ENCODE data around the gene LRFN3.

The LRFN3 gene

GRCh38 chr19:35913589-35913988, 22.6 kb upstream of the LRFN3 start:
- H3K4me3 ChIP-seq (ENCODE audit: control insufficient read depth, low read depth, low read length) = no peak overlapping the region
- peak; percentile 33 for DNase-seq (ENCODE audit: low read depth)
- no peak for TF ChIP-seq CTCF (conservative IDR thresholded peaks at IDR 0.05; ENCODE audit: control insufficient read depth, insufficient read depth, low read depth, low read length)

- no peak overlapping the region for H3K4me3 ChIP-seq (ENCODE audit: control insufficient read depth, low read depth, low read length)
- no peak for TF ChIP-seq CTCF (conservative IDR thresholded peaks at IDR 0.05; ENCODE audit: control insufficient read depth, insufficient read depth, low read depth, low read length)
- no peak for DNase-seq (ENCODE audit: low read depth)
These were observed 20.7 kb upstream of the LRFN3 start for GRCh38 chr19:35915443-35915842.

- H3K4me3 ChIP-seq (ENCODE audit: control insufficient read depth, low read depth, low read length) = no peak overlapping the region
- TF ChIP-seq CTCF (conservative IDR thresholded peaks at IDR 0.05; ENCODE audit: control insufficient read depth, insufficient read depth, low read depth, low read length) = no peak
- no peak for DNase-seq (ENCODE audit: low read depth)
These were observed 16.9 kb upstream of the LRFN3 start for GRCh38 chr19:35919306-35919705.

- H3K4me3 ChIP-seq (ENCODE audit: control insufficient read depth, low read depth, low read length) = no peak overlapping the region
- DNase-seq (ENCODE audit: low read depth) = no peak
- TF ChIP-seq CTCF (conservative IDR thresholded peaks at IDR 0.05; ENCODE audit: control insufficient read depth, insufficient read depth, low read depth, low read length) = no peak
These were observed 15.2 kb upstream of the LRFN3 start for GRCh38 chr19:35921012-35921411.

GRCh38 chr19:35925501-35925900, 10.7 kb upstream of the LRFN3 start:
- no peak for TF ChIP-seq CTCF (conservative IDR thresholded peaks at IDR 0.05; ENCODE audit: control insufficient read depth, insufficient read depth, low read depth, low read length)
- H3K4me3 ChIP-seq (ENCODE audit: control insufficient read depth, low read depth, low read length) = no peak overlapping the region
- no peak for DNase-seq (ENCODE audit: low read depth)

GRCh38 chr19:35928507-35928906, 7.7 kb upstream of the LRFN3 start:
- no peak for DNase-seq (ENCODE audit: low read depth)
- TF ChIP-seq CTCF (conservative IDR thresholded peaks at IDR 0.05; ENCODE audit: control insufficient read depth, insufficient read depth, low read depth, low read length) = no peak

GRCh38 chr19:35929876-35930275, 6.3 kb upstream of the LRFN3 start:
- no peak for DNase-seq (ENCODE audit: low read depth)
- TF ChIP-seq CTCF (conservative IDR thresholded peaks at IDR 0.05; ENCODE audit: control insufficient read depth, insufficient read depth, low read depth, low read length) = no peak
- H3K4me3 ChIP-seq (ENCODE audit: control insufficient read depth, low read depth, low read length) = no peak overlapping the region

More at GRCh38 chr19:35928507-35928906, 7.7 kb upstream of the LRFN3 start:
- H3K4me3 ChIP-seq (ENCODE audit: control insufficient read depth, low read depth, low read length) = no peak overlapping the region
